Erythroblast (primary cell): ENCODE measurements around the gene FASLG.

Source experiments
- GATA1 ChIP-seq: IDR thresholded peaks from 2 replicates; pipeline ENCODE4 v1.6.1; 2011; ENCODE audit warnings: low read depth, mild to moderate bottlenecking, control low read depth, low read length, moderate library complexity
- POLR2A ChIP-seq: IDR thresholded peaks from 2 replicates; pipeline ENCODE4 v1.6.1; 2011; ENCODE audit warnings: mild to moderate bottlenecking, low read length

- no peak for TF ChIP-seq POLR2A
- TF ChIP-seq GATA1 = no peak
Measured at GRCh38 chr1:172609528-172609927, 49.4 kb upstream of the FASLG start.
